Fibroblast of villous mesenchyme (primary cell): ENCODE data around the gene CFAP157. TPM values are rescaled to one million over a fixed set of nuclear protein-coding genes. Genes with fewer than 3 reads are reported as not detected.

ENCODE experiments used
- DNase-seq: peaks from one replicate; pipeline ENCODE4 v3.0.0-alpha.2; 2010; ENCODE audit warnings: low read depth
- H3K4me3 ChIP-seq: 2 replicates; pipeline ENCODE4 v1.5.1; 2011; ENCODE audit warnings: low read depth, mild to moderate bottlenecking, low read length
- CTCF ChIP-seq: IDR thresholded peaks from 2 replicates; pipeline ENCODE4 v1.5.1; 2012; ENCODE audit warnings: low read depth, mild to moderate bottlenecking, low read length; ENCODE audit not compliant: insufficient read depth
- total RNA-seq: library from RNA; depleted of rRNA; stranded (reverse); fragments of >200 nt; gene quantifications from 2 replicates; pipeline ENCODE4 v1.2.3, GENCODE V29; 2012

The CFAP157 gene
- total RNA-seq, 1 donor: under 0.01 TPM

GRCh38 chr9:127667127-127667844 lies 39.5 kb upstream of the CFAP157 start:
- no peak for TF ChIP-seq CTCF
- peak; percentile 33 for DNase-seq
- H3K4me3 ChIP-seq: no peak overlapping the region

GRCh38 chr9:127667906-127668305 lies 38.9 kb upstream of the CFAP157 start:
- TF ChIP-seq CTCF: no peak
- no peak for DNase-seq
- H3K4me3 ChIP-seq: no peak overlapping the region

GRCh38 chr9:127673234-127673633 lies 33.6 kb upstream of the CFAP157 start:
- DNase-seq: no peak
- no peak overlapping the region for H3K4me3 ChIP-seq
- no peak for TF ChIP-seq CTCF

- no peak for DNase-seq
- no peak overlapping the region for H3K4me3 ChIP-seq
- no peak for TF ChIP-seq CTCF
These were observed 30.1 kb upstream of the CFAP157 start for GRCh38 chr9:127676638-127677037.

- no peak overlapping the region for H3K4me3 ChIP-seq
- DNase-seq: no peak
- TF ChIP-seq CTCF: no peak
These were observed 27.3 kb upstream of the CFAP157 start for GRCh38 chr9:127679506-127679905.

- TF ChIP-seq CTCF: no peak
These were observed 26.6 kb upstream of the CFAP157 start for GRCh38 chr9:127680226-127680625.

GRCh38 chr9:127680846-127681245 lies 25.9 kb upstream of the CFAP157 start:
- DNase-seq: no peak
- TF ChIP-seq CTCF: no peak

More at GRCh38 chr9:127680226-127680625, 26.6 kb upstream of the CFAP157 start:
- H3K4me3 ChIP-seq: no peak overlapping the region
- no peak for DNase-seq

More at GRCh38 chr9:127680846-127681245, 25.9 kb upstream of the CFAP157 start:
- no peak overlapping the region for H3K4me3 ChIP-seq
